Spleen (tissue), 7 donors: Measurements from ENCODE around the gene UBQLN1.
A peak's percentile ranks its signal among the peaks of the same experiment; 100 is the strongest.

Experiments used
- POLR2A ChIP-seq, 3 donors: fragments of 450-650 bp; IDR thresholded peaks; one replicate each; pipeline ENCODE4 v1.5.1; 2017; ENCODE audit warnings: antibody characterized with exemption in 3 of 3, mild to moderate bottlenecking in 1 of 3
- POLR2AphosphoS5 ChIP-seq, 3 donors: sonication (generic); formaldehyde crosslinking; IDR thresholded peaks; one replicate each; pipeline ENCODE4 v1.5.1; 2017; ENCODE audit warnings: antibody characterized with exemption in 3 of 3
- TF ChIP-seq, protein P1 (sequence below), 11 experiments: fragments of 200-600 bp in 7 of 11; fragments of 450-650 bp in 4 of 11; sonication (generic) in 4 of 11; IDR thresholded peaks in 8 of 11; conservative IDR thresholded peaks in 3 of 11; 1 replicate in 7 of 11; 2 replicates in 4 of 11; pipeline versions ENCODE4 v1.4.0 to v1.8.0; 2016 to 2021; ENCODE audit warnings: antibody characterized with exemption in 11 of 11, inconsistent platforms in 4 of 11, mild to moderate bottlenecking in 1 of 11
- donor health status: DM: no; HTN: no; CAD: no; lungs with moderate emphysema.
- donor health status: DM: no; HTN: no; CAD: no.
- donor health status: DM: no; HTN: no; CAD: no.

DNA sequence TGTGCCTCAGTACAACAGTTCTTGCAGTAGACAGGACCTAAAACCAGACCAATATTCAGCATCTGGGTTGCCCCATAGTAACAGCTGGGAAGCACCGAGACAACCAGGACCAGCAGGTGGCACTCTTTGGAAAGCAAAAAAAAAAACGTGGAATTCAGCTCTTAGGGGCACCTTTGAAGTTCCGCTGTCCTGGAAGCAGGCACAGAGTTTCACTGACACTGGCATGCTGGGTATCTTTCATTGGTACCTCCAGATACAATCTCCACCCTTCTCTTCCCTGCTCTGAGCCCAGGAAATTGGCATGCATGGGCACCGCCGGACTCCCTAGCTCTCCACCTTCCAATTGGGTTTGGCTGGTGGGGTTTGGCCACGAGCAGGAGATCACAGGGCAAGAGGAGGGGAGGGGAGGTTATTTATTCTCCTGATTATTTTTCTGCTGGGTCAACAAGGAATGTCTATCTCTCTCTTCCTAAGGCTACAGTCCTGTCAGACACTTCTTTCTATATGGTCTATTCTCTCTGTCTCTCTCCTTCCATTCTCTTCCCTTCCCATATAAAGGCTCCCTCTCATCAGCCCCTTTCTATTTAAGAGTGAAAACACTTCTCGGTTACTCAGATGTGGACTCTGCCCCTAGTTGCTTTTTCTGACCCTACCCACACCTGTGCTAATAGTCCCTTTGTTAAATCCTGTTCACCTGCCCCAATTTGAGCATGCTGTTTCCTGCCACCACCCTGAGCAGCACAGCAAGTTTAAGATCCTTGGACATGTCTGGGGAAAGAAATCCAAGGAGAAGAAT is 86.7 kb downstream of the UBQLN1 start:
- TF ChIP-seq, protein P1, sequence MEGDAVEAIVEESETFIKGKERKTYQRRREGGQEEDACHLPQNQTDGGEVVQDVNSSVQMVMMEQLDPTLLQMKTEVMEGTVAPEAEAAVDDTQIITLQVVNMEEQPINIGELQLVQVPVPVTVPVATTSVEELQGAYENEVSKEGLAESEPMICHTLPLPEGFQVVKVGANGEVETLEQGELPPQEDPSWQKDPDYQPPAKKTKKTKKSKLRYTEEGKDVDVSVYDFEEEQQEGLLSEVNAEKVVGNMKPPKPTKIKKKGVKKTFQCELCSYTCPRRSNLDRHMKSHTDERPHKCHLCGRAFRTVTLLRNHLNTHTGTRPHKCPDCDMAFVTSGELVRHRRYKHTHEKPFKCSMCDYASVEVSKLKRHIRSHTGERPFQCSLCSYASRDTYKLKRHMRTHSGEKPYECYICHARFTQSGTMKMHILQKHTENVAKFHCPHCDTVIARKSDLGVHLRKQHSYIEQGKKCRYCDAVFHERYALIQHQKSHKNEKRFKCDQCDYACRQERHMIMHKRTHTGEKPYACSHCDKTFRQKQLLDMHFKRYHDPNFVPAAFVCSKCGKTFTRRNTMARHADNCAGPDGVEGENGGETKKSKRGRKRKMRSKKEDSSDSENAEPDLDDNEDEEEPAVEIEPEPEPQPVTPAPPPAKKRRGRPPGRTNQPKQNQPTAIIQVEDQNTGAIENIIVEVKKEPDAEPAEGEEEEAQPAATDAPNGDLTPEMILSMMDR (IDR thresholded peaks at IDR 0.05 in 8 of 11, conservative IDR thresholded peaks at IDR 0.05 in 3 of 11) = peak; percentile 35 to 80 (median 65)
- no peak for TF ChIP-seq POLR2A (IDR thresholded peaks at IDR 0.05)
- no peak for TF ChIP-seq POLR2AphosphoS5 (IDR thresholded peaks at IDR 0.05)
